ENCODE measurements around the gene ULK2. TPM values are rescaled to one million over a fixed set of nuclear protein-coding genes. Genes with fewer than 3 reads are reported as not detected.

Gene ULK2
- total and polyA plus RNA-seq, 10 of the 15 experiments (the other 5 are each of a cell fraction or from before 2014, with no cell fraction given), result 0.29 to 5.3 (median 1.6) TPM

DNA sequence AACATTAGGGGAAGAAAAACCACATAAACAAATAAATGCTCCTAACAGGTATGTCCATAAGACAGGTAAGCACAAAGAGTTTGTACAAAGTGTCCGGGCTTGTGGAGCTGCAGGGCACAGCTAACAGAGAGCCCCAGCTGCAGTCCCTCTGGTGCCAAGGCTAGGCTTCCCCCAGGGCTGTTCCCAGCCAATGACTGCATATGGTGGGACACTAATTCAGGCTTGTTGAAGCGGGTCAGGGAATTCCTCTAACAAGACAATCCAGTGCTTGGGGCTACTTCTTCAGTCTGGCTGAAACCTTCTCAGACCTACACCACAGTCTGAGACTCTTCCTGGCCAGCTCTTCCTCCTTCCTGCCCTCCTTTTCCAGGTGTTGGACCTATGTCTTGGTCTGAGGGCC is 67.9 kb downstream of the ULK2 start:
- SMC1A ChIA-PET (ENCODE audit: uncharacterized antibody, unreplicated experiment), result no interaction called here
- TF ChIP-seq, protein P1, sequence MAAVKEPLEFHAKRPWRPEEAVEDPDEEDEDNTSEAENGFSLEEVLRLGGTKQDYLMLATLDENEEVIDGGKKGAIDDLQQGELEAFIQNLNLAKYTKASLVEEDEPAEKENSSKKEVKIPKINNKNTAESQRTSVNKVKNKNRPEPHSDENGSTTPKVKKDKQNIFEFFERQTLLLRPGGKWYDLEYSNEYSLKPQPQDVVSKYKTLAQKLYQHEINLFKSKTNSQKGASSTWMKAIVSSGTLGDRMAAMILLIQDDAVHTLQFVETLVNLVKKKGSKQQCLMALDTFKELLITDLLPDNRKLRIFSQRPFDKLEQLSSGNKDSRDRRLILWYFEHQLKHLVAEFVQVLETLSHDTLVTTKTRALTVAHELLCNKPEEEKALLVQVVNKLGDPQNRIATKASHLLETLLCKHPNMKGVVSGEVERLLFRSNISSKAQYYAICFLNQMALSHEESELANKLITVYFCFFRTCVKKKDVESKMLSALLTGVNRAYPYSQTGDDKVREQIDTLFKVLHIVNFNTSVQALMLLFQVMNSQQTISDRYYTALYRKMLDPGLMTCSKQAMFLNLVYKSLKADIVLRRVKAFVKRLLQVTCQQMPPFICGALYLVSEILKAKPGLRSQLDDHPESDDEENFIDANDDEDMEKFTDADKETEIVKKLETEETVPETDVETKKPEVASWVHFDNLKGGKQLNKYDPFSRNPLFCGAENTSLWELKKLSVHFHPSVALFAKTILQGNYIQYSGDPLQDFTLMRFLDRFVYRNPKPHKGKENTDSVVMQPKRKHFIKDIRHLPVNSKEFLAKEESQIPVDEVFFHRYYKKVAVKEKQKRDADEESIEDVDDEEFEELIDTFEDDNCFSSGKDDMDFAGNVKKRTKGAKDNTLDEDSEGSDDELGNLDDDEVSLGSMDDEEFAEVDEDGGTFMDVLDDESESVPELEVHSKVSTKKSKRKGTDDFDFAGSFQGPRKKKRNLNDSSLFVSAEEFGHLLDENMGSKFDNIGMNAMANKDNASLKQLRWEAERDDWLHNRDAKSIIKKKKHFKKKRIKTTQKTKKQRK (IDR thresholded peaks at IDR 0.05; ENCODE audit: low read depth, low read length), result no peak
- TF ChIP-seq NFYB (IDR thresholded peaks at IDR 0.05; ENCODE audit: insufficient read depth, low read depth, low read length), result no peak
- TF ChIP-seq, protein P2, sequence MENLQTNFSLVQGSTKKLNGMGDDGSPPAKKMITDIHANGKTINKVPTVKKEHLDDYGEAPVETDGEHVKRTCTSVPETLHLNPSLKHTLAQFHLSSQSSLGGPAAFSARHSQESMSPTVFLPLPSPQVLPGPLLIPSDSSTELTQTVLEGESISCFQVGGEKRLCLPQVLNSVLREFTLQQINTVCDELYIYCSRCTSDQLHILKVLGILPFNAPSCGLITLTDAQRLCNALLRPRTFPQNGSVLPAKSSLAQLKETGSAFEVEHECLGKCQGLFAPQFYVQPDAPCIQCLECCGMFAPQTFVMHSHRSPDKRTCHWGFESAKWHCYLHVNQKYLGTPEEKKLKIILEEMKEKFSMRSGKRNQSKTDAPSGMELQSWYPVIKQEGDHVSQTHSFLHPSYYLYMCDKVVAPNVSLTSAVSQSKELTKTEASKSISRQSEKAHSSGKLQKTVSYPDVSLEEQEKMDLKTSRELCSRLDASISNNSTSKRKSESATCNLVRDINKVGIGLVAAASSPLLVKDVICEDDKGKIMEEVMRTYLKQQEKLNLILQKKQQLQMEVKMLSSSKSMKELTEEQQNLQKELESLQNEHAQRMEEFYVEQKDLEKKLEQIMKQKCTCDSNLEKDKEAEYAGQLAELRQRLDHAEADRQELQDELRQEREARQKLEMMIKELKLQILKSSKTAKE (IDR thresholded peaks at IDR 0.05; ENCODE audit: low read depth, poor library complexity, severe bottlenecking), result no peak
- TF ChIP-seq CREM (IDR thresholded peaks at IDR 0.05; ENCODE audit: low read depth), result no peak
- Histone ChIP-seq H3K9me3 (replicated peaks; ENCODE audit: control insufficient read depth, insufficient read depth, low read length) (peaks cover 4% of the 10 kb centered on the region; the same call in 2 of the 3 replicates), H3K27me3 (replicated peaks in 1 of 2; ENCODE audit: control insufficient read depth in 2 of 2, insufficient read depth in 2 of 2, low read length in 1 of 2) (no peaks in the 10 kb centered on the region), H3K4me2 (ENCODE audit: control insufficient read depth, insufficient read depth) (no peak overlapping the region), H3K79me2 (ENCODE audit: control insufficient read depth, insufficient read depth, low read length) (no peaks in the 10 kb centered on the region), H3K36me3 (ENCODE audit: control insufficient read depth in 2 of 2, insufficient read depth in 2 of 2, low read length in 1 of 2) (no peaks in the 10 kb centered on the region), H3K9ac (ENCODE audit: control insufficient read depth, insufficient read depth, low read length) (no peak overlapping the region), H3K4me1 (ENCODE audit: control insufficient read depth, insufficient read depth, low read length) (no peaks in the 10 kb centered on the region), H3K4me3 (no peak overlapping the region), H4K20me1 (ENCODE audit: control insufficient read depth, insufficient read depth) (no peaks in the 10 kb centered on the region), H2AFZ (ENCODE audit: control insufficient read depth, low read depth, low read length) (no peak overlapping the region), H3K27ac (ENCODE audit: control insufficient read depth, insufficient read depth) (no peak overlapping the region)
- in situ Hi-C loops (cut with MboI), result no loop called here
- no peak for FAIRE-seq
- no peak for DNase-seq (ENCODE audit: low read depth, low spot score)
- intact Hi-C loops (cut with micrococcal nuclease; ENCODE audit: unreplicated experiment), result no loop called here
- no TSS peak for BruUV-seq (replicated peaks)
- WGBS (ENCODE audit: insufficient coverage, insufficient replicate concordance, low lambda C conversion rate, missing lambda C conversion rate), result 81% methylated on average over 2 of the region's 2 CpGs
- ATAC-seq, result no peak
- CTCF ChIA-PET, result no interaction called here
- POLR2A ChIA-PET, result interaction anchor here (0.6 kb wide), 1 partner anchor 118 kb away, joined by 3 read pairs; no protein-coding TSS in a partner anchor
- RAD21 ChIA-PET (ENCODE audit: unreplicated experiment), result no interaction called here
